Gastroesophageal sphincter (tissue), 4 donors: Measurements from ENCODE around the gene MYO18A. TPM values are rescaled to one million over a fixed set of nuclear protein-coding genes. Genes with fewer than 3 reads are reported as not detected.

Source experiments
- ATAC-seq: fragments of 150-250 bp; one replicate; pipeline ENCODE4 v1.9.1; 2016; ENCODE audit warnings: mild to moderate bottlenecking, moderate library complexity
- H3K27ac ChIP-seq, 4 donors: fragments of 200-600 bp; sonication (generic) in 3 of 4; 1 replicate in 3 of 4; 2 replicates in 1 of 4; pipeline ENCODE4 v1.5.1; 2016 to 2019
- H3K27me3 ChIP-seq: fragments of 200-600 bp; sonication (generic); one replicate; pipeline ENCODE4 v1.5.1; 2019
- H3K36me3 ChIP-seq, 2 donors: fragments of 200-600 bp; sonication (generic); one replicate each; pipeline ENCODE4 v1.5.1; 2019; ENCODE audit warnings: control low read depth in 1 of 2
- H3K4me1 ChIP-seq, 3 donors: fragments of 200-600 bp; sonication (generic); 1 replicate in 2 of 3; 2 replicates in 1 of 3; pipeline ENCODE4 v1.5.1; 2016 to 2019; ENCODE audit warnings: control low read depth in 2 of 3
- H3K4me3 ChIP-seq, 2 donors: fragments of 200-600 bp; sonication (generic); one replicate each; pipeline ENCODE4 v1.5.1; 2019; ENCODE audit warnings: mild to moderate bottlenecking in 1 of 2, moderate library complexity in 1 of 2
- H3K9me3 ChIP-seq, 3 donors: fragments of 200-600 bp; sonication (generic); one replicate each; pipeline ENCODE4 v1.5.1; 2017 to 2019; ENCODE audit warnings: control low read depth in 2 of 3
- CTCF ChIP-seq, 4 experiments: fragments of 200-600 bp in 2 of 4; fragments of 450-650 bp in 2 of 4; sonication (generic) in 1 of 4; IDR thresholded peaks; one replicate each; pipeline ENCODE4 v1.5.1; 2017 to 2019; ENCODE audit warnings: antibody characterized with exemption in 4 of 4, mild to moderate bottlenecking in 2 of 4, moderate library complexity in 2 of 4
- EP300 ChIP-seq: sonication (generic); formaldehyde crosslinking; IDR thresholded peaks from one replicate; pipeline ENCODE4 v1.6.1; 2017; ENCODE audit warnings: antibody characterized with exemption, mild to moderate bottlenecking
- POLR2A ChIP-seq, 2 donors: fragments of 450-650 bp; IDR thresholded peaks; one replicate each; pipeline ENCODE4 v1.6.1; 2017; ENCODE audit warnings: antibody characterized with exemption in 2 of 2, mild to moderate bottlenecking in 2 of 2, moderate library complexity in 1 of 2
- POLR2AphosphoS5 ChIP-seq: sonication (generic); formaldehyde crosslinking; IDR thresholded peaks from one replicate; pipeline ENCODE4 v1.6.1; 2017; ENCODE audit warnings: antibody characterized with exemption
- WGBS, 2 donors: methylation state at CpG; one replicate each; pipeline ENCODE4 v1.1.5; 2018; ENCODE audit warnings: low coverage in 1 of 2; 5-methylcytosine and 5-hydroxymethylcytosine counted together
- total RNA-seq, 4 donors: library from RNA; depleted of rRNA; stranded (reverse); fragments of >200 nt; gene quantifications; one replicate each; pipeline ENCODE4 v1.1.0, GENCODE V29; 2016

The MYO18A gene
- total RNA-seq, 4 donors from 2014 or later: 45.5 to 70.5 (median 56.5) TPM

GRCh38 chr17:29109477-29110371 lies 70.5 kb downstream of the MYO18A start:
- H3K27ac ChIP-seq: no peak overlapping the region
- no peak overlapping the region for H3K4me3 ChIP-seq
- H3K9me3 ChIP-seq: no peaks in the 10 kb centered on the region
- H3K27me3 ChIP-seq: no peaks in the 10 kb centered on the region
- 80 to 82% methylated on average over 1 to 18 of the region's 32 CpGs for WGBS, 2 donors
- peaks cover 0 to 96% of the 10 kb centered on the region in 2 donors for H3K36me3 ChIP-seq
- no peak for ATAC-seq
- peaks cover 0 to 35% (median 6%) of the 10 kb centered on the region in 3 donors for H3K4me1 ChIP-seq
- TF ChIP-seq EP300 (no peak), POLR2AphosphoS5 (no peak), POLR2A (IDR thresholded peaks at IDR 0.05) (no peak), CTCF (IDR thresholded peaks at IDR 0.05) (no peak)

GRCh38 chr17:29108823-29109476 lies 71.2 kb downstream of the MYO18A start:
- H3K27ac ChIP-seq: no peak overlapping the region
- peaks cover 0 to 96% of the 10 kb centered on the region in 2 donors for H3K36me3 ChIP-seq
- no peak overlapping the region for H3K4me3 ChIP-seq
- no peak for TF ChIP-seq EP300
- no peak for TF ChIP-seq POLR2A (IDR thresholded peaks at IDR 0.05)
- TF ChIP-seq CTCF (IDR thresholded peaks at IDR 0.05): no peak
- no peak for TF ChIP-seq POLR2AphosphoS5
- WGBS, 2 donors: 66 to 90% methylated on average over 5 to 8 of the region's 10 CpGs
- ATAC-seq: no peak
- no peaks in the 10 kb centered on the region for H3K27me3 ChIP-seq
- H3K4me1 ChIP-seq: peaks cover 0 to 35% (median 6%) of the 10 kb centered on the region in 3 donors
- no peaks in the 10 kb centered on the region for H3K9me3 ChIP-seq

GRCh38 chr17:29107933-29108822 lies 72.0 kb downstream of the MYO18A start:
- Histone ChIP-seq H3K27me3 (no peaks in the 10 kb centered on the region), H3K27ac (no peak overlapping the region), H3K36me3 (peaks cover 0 to 96% of the 10 kb centered on the region in 2 donors), H3K4me1 (peaks cover 0 to 27% (median 6%) of the 10 kb centered on the region in 3 donors), H3K9me3 (no peaks in the 10 kb centered on the region), H3K4me3 (no peak overlapping the region)
- 59 to 87% methylated on average over 5 to 8 of the region's 11 CpGs for WGBS, 2 donors
- no peak for ATAC-seq
- no peak for TF ChIP-seq EP300

GRCh38 chr17:29107084-29107483 lies 73.1 kb downstream of the MYO18A start:
- peaks cover 0 to 16% (median 0%) of the 10 kb centered on the region in 3 donors for H3K4me1 ChIP-seq
- H3K9me3 ChIP-seq: no peaks in the 10 kb centered on the region
- TF ChIP-seq CTCF (IDR thresholded peaks at IDR 0.05): no peak
- no peak for TF ChIP-seq POLR2A (IDR thresholded peaks at IDR 0.05)
- TF ChIP-seq EP300: no peak
- TF ChIP-seq POLR2AphosphoS5: no peak
- no peak for ATAC-seq
- peaks cover 0 to 100% of the 10 kb centered on the region in 2 donors for H3K36me3 ChIP-seq
- no peak overlapping the region for H3K4me3 ChIP-seq
- H3K27ac ChIP-seq: no peak overlapping the region
- no peaks in the 10 kb centered on the region for H3K27me3 ChIP-seq
- WGBS, 2 donors: 96% methylated on average over 4 of the region's 9 CpGs; no CpG with 5 or more reads in 1 of the 2 donors

- H3K4me1 ChIP-seq: peaks cover 0 to 5% (median 0%) of the 10 kb centered on the region in 3 donors
- no CpG with 5 or more reads among the region's 4 CpGs for whole genome bisulfite sequencing, 2 donors
- ATAC-seq: no peak
- TF ChIP-seq EP300 (no peak), POLR2A (IDR thresholded peaks at IDR 0.05) (no peak), POLR2AphosphoS5 (no peak), CTCF (IDR thresholded peaks at IDR 0.05) (no peak)
- H3K4me3 ChIP-seq: no peak overlapping the region
- no peak overlapping the region for H3K27ac ChIP-seq
- H3K27me3 ChIP-seq: no peaks in the 10 kb centered on the region
- H3K36me3 ChIP-seq: peaks cover 0 to 100% of the 10 kb centered on the region in 2 donors
- H3K9me3 ChIP-seq: no peaks in the 10 kb centered on the region
These were observed 76.9 kb downstream of the MYO18A start for GRCh38 chr17:29103341-29103740.
